Measurements from ENCODE around the gene RASD1.

Gene RASD1

GRCh38 chr17:17535957-17536356 lies 39.8 kb upstream of the RASD1 start:
- H3K4me3 ChIP-seq (ENCODE audit: low read length), result no peak overlapping the region
- no peak for TF ChIP-seq ZNF274 (IDR thresholded peaks at IDR 0.05; ENCODE audit: low read depth, low read length)

- TF ChIP-seq ZNF274 (IDR thresholded peaks at IDR 0.05; ENCODE audit: low read depth, low read length), result no peak
- H3K4me3 ChIP-seq (ENCODE audit: low read length), result no peak overlapping the region
These were observed 37.8 kb upstream of the RASD1 start for GRCh38 chr17:17533901-17534441.

GRCh38 chr17:17532991-17533390 lies 36.8 kb upstream of the RASD1 start:
- no peak for TF ChIP-seq ZNF274 (IDR thresholded peaks at IDR 0.05; ENCODE audit: low read depth, low read length)
- H3K4me3 ChIP-seq (ENCODE audit: low read length), result no peak overlapping the region

- TF ChIP-seq ZNF274 (IDR thresholded peaks at IDR 0.05; ENCODE audit: low read depth, low read length), result no peak
These were observed 35.0 kb upstream of the RASD1 start for GRCh38 chr17:17531156-17531555.

GRCh38 chr17:17528696-17529652 lies 32.8 kb upstream of the RASD1 start:
- no peak for TF ChIP-seq ZNF274 (IDR thresholded peaks at IDR 0.05; ENCODE audit: low read depth, low read length)
- H3K4me3 ChIP-seq (ENCODE audit: low read length), result no peak overlapping the region

More at GRCh38 chr17:17531156-17531555, 35.0 kb upstream of the RASD1 start:
- no peak overlapping the region for H3K4me3 ChIP-seq (ENCODE audit: low read length)

GRCh38 chr17:17527956-17528500 lies 31.8 kb upstream of the RASD1 start:
- no peak for TF ChIP-seq ZNF274 (IDR thresholded peaks at IDR 0.05; ENCODE audit: low read depth, low read length)
- no peak overlapping the region for H3K4me3 ChIP-seq (ENCODE audit: low read length)

GRCh38 chr17:17527534-17527933 lies 31.3 kb upstream of the RASD1 start:
- no peak overlapping the region for H3K4me3 ChIP-seq (ENCODE audit: low read length)
- no peak for TF ChIP-seq ZNF274 (IDR thresholded peaks at IDR 0.05; ENCODE audit: low read depth, low read length)

GRCh38 chr17:17526369-17526768 lies 30.2 kb upstream of the RASD1 start:
- no peak for TF ChIP-seq ZNF274 (IDR thresholded peaks at IDR 0.05; ENCODE audit: low read depth, low read length)
- no peak overlapping the region for H3K4me3 ChIP-seq (ENCODE audit: low read length)

- TF ChIP-seq ZNF274 (IDR thresholded peaks at IDR 0.05; ENCODE audit: low read depth, low read length), result no peak
These were observed 29.8 kb upstream of the RASD1 start for GRCh38 chr17:17525956-17526355.

GRCh38 chr17:17525311-17525710 lies 29.1 kb upstream of the RASD1 start:
- H3K4me3 ChIP-seq (ENCODE audit: low read length), result no peak overlapping the region
- TF ChIP-seq ZNF274 (IDR thresholded peaks at IDR 0.05; ENCODE audit: low read depth, low read length), result no peak

More at GRCh38 chr17:17525956-17526355, 29.8 kb upstream of the RASD1 start:
- H3K4me3 ChIP-seq (ENCODE audit: low read length), result no peak overlapping the region

GRCh38 chr17:17523731-17524490 lies 27.7 kb upstream of the RASD1 start:
- no peak overlapping the region for H3K4me3 ChIP-seq (ENCODE audit: low read length)
- no peak for TF ChIP-seq ZNF274 (IDR thresholded peaks at IDR 0.05; ENCODE audit: low read depth, low read length)

GRCh38 chr17:17523001-17523730 lies 27.0 kb upstream of the RASD1 start:
- TF ChIP-seq ZNF274 (IDR thresholded peaks at IDR 0.05; ENCODE audit: low read depth, low read length), result no peak
- H3K4me3 ChIP-seq (ENCODE audit: low read length), result no peak overlapping the region

- no peak for TF ChIP-seq ZNF274 (IDR thresholded peaks at IDR 0.05; ENCODE audit: low read depth, low read length)
- no peak overlapping the region for H3K4me3 ChIP-seq (ENCODE audit: low read length)
These were observed 24.5 kb upstream of the RASD1 start for GRCh38 chr17:17520599-17521232.
